OCI-LY3 (cell line): ENCODE results near the gene TRIM25.

Source experiments
- H2AFZ ChIP-seq: fragments of 200-600, 300-600 bp; shearing (Covaris generic); 2 replicates; pipeline ENCODE4 v1.6.0; 2014; ENCODE audit warnings: antibody characterized with exemption, low read depth, low read length
- H3K27ac ChIP-seq: fragments of 200-600, 300-600 bp; sonication (generic); 2 replicates; pipeline ENCODE4 v1.5.1; 2014; ENCODE audit warnings: mild to moderate bottlenecking, low read length, moderate library complexity, mixed read lengths
- H3K27me3 ChIP-seq: fragments of 200-600, 300-600 bp; sonication (generic); 2 replicates; pipeline ENCODE4 v1.6.1; 2014; ENCODE audit warnings: low read depth, low read length, mixed read lengths
- H3K36me3 ChIP-seq: fragments of 200-600, 300-600 bp; sonication (generic); replicated peaks from 2 replicates; pipeline ENCODE3; 2014; ENCODE audit warnings: low read depth, low read length, mixed read lengths
- H3K4me1 ChIP-seq: fragments of 300-600, 200-600 bp; sonication (generic); 2 replicates; pipeline ENCODE4 v1.6.1; 2014; ENCODE audit warnings: low read length, mixed read lengths
- H3K4me2 ChIP-seq: fragments of 200-600, 300-600 bp; sonication (generic); 2 replicates; pipeline ENCODE4 v1.6.1; 2014; ENCODE audit warnings: low read length, mixed read lengths
- H3K4me3 ChIP-seq: fragments of 300-600, 200-600 bp; sonication (generic); 2 replicates; pipeline ENCODE4 v1.5.1; 2014; ENCODE audit warnings: antibody characterized with exemption, mild to moderate bottlenecking, low read length, moderate library complexity
- H3K79me2 ChIP-seq: fragments of 300-600, 200-600 bp; shearing (Covaris generic); 2 replicates; pipeline ENCODE4 v1.6.1; 2014; ENCODE audit warnings: mild to moderate bottlenecking, low read length, mixed read lengths
- H3K9ac ChIP-seq: fragments of 300-600, 200-600 bp; shearing (Covaris generic); 2 replicates; pipeline ENCODE4 v1.6.0; 2014; ENCODE audit warnings: mild to moderate bottlenecking, low read length, moderate library complexity
- H3K9me3 ChIP-seq: fragments of 200-600, 300-600 bp; shearing (Covaris generic); 2 replicates; pipeline ENCODE4 v1.6.1; 2014; ENCODE audit warnings: low read length, mixed read lengths; ENCODE audit not compliant: insufficient read depth
- H4K20me1 ChIP-seq: fragments of 200-600, 300-600 bp; sonication (generic); 2 replicates; pipeline ENCODE4 v1.6.1; 2016; ENCODE audit warnings: low read length, mixed read lengths; ENCODE audit not compliant: insufficient read depth
- EZH2phosphoT487 ChIP-seq: fragments of 200-600 bp; shearing (Covaris generic); IDR thresholded peaks from 2 replicates; pipeline ENCODE4 v1.6.1; 2018; ENCODE audit warnings: antibody characterized with exemption, mixed run types, low read depth
- TF ChIP-seq, protein P1 (sequence below): fragments of 200-600, 300-600 bp; sonication (generic); IDR thresholded peaks from 2 replicates; pipeline ENCODE4 v1.5.1; 2014; ENCODE audit warnings: antibody characterized with exemption, low read length, low read depth

The TRIM25 gene

DNA sequence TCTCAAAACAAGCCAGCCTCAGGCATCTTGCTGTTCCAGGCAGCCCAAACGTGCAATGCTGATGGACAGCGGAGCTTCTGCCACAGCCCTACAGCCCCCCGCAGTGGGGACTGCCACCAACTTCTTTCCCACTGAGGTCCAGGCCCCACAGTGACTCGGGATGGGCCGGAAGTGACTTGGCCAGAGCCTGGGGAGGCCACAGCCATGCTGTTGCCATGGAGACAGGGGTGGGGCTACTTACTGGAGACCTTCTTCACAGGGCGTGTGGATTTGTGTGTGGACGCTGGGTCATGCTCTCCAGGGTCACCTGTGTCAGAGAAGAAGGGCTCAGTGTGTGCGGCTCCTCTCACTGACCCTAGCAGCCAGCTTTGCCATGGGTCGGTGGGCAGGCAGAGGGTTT is 15.0 kb downstream of the TRIM25 start:
- Histone ChIP-seq H3K4me2 (no peak overlapping the region), H3K9me3 (no peaks in the 10 kb centered on the region)

DNA sequence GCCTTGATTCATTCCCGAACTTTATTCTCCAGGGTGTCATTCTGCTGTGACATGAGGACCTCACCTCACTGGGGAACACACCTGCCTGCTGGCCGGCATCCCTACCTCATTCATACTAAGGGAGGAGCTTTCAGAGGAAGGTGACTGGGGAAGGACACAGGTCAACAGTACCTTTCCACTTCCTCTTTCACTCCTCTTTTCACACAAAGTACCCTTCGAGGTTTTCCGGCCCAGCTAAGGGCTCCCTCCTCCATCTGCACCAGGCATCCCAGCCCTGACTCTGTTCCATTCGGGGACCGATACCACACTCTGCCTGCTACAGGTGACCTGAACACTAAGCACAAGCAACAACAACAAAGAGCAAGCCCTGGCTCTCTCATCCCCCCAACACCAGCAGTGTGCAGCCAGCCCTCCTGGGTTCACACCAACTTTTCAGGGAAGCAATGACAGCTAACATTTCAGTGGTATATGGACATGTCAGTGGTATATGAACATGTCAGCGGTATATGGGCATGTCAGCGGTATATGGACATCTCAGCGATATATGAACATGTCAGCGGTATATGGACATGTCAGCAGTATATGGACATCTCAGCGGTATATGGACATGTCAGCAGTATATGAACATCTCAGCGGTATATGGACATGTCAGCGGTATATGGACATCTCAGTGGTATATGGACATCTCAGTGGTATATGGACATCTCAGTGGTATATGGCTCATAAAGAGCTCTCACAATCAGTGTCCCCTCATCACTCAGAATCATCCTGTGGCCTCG is 16.0 kb downstream of the TRIM25 start:
- Histone ChIP-seq H3K4me1 (peaks cover 21% of the 10 kb centered on the region), H2AFZ (no peak overlapping the region), H3K4me3 (no peak overlapping the region), H3K4me2 (peak overlapping the region; percentile 33; the same call in 1 of the 2 replicates), H3K79me2 (no peaks in the 10 kb centered on the region), H3K27ac (no peak overlapping the region), H3K36me3 (peaks cover 63% of the 10 kb centered on the region), H4K20me1 (peaks cover 36% of the 10 kb centered on the region), H3K27me3 (no peaks in the 10 kb centered on the region), H3K9me3 (no peaks in the 10 kb centered on the region), H3K9ac (no peak overlapping the region)
- TF ChIP-seq, protein P1, sequence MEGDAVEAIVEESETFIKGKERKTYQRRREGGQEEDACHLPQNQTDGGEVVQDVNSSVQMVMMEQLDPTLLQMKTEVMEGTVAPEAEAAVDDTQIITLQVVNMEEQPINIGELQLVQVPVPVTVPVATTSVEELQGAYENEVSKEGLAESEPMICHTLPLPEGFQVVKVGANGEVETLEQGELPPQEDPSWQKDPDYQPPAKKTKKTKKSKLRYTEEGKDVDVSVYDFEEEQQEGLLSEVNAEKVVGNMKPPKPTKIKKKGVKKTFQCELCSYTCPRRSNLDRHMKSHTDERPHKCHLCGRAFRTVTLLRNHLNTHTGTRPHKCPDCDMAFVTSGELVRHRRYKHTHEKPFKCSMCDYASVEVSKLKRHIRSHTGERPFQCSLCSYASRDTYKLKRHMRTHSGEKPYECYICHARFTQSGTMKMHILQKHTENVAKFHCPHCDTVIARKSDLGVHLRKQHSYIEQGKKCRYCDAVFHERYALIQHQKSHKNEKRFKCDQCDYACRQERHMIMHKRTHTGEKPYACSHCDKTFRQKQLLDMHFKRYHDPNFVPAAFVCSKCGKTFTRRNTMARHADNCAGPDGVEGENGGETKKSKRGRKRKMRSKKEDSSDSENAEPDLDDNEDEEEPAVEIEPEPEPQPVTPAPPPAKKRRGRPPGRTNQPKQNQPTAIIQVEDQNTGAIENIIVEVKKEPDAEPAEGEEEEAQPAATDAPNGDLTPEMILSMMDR: no peak
- TF ChIP-seq EZH2phosphoT487: no peak

More for the DNA sequence above, 15.0 kb downstream of the TRIM25 start:
- Histone ChIP-seq H3K79me2 (no peaks in the 10 kb centered on the region), H3K27me3 (no peaks in the 10 kb centered on the region), H3K4me3 (no peak overlapping the region), H3K4me1 (peaks cover 21% of the 10 kb centered on the region), H3K9ac (no peak overlapping the region), H2AFZ (no peak overlapping the region), H3K27ac (no peak overlapping the region), H4K20me1 (peaks cover 36% of the 10 kb centered on the region), H3K36me3 (peaks cover 64% of the 10 kb centered on the region)
- TF ChIP-seq, protein P1: no peak
- no peak for TF ChIP-seq EZH2phosphoT487

DNA sequence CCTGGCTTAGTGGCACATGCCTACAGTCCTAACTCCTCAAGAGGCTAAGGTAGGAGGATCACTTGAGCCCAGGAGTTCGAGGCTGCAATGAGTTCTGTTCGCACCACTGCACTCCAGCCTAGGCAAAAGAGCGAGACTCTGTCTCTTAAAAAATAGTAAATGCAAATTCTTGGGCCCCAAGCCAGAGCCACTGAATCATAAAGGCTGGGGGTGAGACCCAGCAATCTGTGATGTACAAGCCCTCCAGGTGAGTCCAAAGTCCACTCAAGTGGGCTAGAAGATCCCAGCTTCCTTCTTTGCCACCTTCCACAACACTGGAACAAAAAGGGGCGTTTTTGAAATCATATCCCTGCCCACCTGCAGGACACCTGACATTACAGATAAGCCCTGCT is 16.9 kb downstream of the TRIM25 start:
- Histone ChIP-seq H3K4me2 (no peak overlapping the region), H2AFZ (no peak overlapping the region), H3K9ac (no peak overlapping the region), H4K20me1 (peaks cover 38% of the 10 kb centered on the region), H3K79me2 (no peaks in the 10 kb centered on the region), H3K4me1 (peaks cover 21% of the 10 kb centered on the region), H3K4me3 (no peak overlapping the region), H3K27me3 (no peaks in the 10 kb centered on the region), H3K9me3 (no peaks in the 10 kb centered on the region), H3K36me3 (peaks cover 64% of the 10 kb centered on the region), H3K27ac (no peak overlapping the region)
- TF ChIP-seq, protein P1: no peak
- TF ChIP-seq EZH2phosphoT487: no peak

DNA sequence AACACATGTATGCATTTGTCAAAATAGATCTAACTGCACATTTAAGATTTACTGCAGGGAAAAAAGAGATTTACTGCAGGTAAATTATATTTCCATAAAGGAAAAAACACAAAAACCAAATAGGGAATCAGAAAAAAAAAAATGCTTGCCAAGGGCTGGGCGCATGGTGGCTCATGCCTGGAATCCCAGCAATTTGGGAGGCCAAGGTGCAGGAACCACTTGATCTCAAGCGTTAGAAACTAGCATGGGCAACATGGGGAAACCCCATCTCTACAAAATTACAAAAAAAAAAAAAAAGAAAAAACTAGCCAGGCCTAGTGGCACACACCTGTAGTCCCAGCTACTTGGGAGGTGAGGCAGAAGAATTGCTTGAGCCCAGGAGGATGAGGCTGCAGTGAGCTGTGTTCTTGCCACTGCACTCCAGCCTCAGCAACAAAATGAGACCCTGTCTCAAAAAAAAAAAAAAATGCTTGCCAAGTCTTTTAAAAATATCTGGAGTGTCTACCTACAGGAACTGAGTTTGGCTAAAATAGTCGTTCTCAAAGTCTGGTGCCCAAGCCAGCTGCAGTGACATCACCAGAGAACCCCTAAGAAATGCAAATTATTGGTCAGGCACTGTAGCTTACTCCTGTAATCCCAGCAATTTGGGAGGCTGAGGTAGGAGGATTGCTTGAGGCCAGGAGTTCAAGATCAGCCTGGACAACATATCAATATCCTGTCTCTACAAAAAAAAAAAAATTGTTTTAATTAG is 17.5 kb downstream of the TRIM25 start:
- H2AFZ ChIP-seq: no peak overlapping the region
- no peaks in the 10 kb centered on the region for H3K27me3 ChIP-seq
- H3K9ac ChIP-seq: no peak overlapping the region
- H3K4me1 ChIP-seq: peaks cover 21% of the 10 kb centered on the region
- H4K20me1 ChIP-seq: peaks cover 35% of the 10 kb centered on the region
- no peak overlapping the region for H3K27ac ChIP-seq
- H3K9me3 ChIP-seq: no peaks in the 10 kb centered on the region
- no peak overlapping the region for H3K4me2 ChIP-seq
- H3K79me2 ChIP-seq: no peaks in the 10 kb centered on the region
- no peak for TF ChIP-seq EZH2phosphoT487
- TF ChIP-seq, protein P1: no peak
- no peak overlapping the region for H3K4me3 ChIP-seq
- H3K36me3 ChIP-seq: peaks cover 64% of the 10 kb centered on the region
